ENCODE data around the gene MIPOL1.

- TF ChIP-seq CTCF (IDR thresholded peaks at IDR 0.05; ENCODE audit: low read depth, low read length) (no peak), POLR2A (IDR thresholded peaks at IDR 0.05; ENCODE audit: extremely low read depth, insufficient read length) (no peak), MAX (IDR thresholded peaks at IDR 0.05; ENCODE audit: low read depth, low read length) (no peak), MYC (IDR thresholded peaks at IDR 0.05; ENCODE audit: low read depth, low read length) (no peak)
Measured at GRCh38 chr14:37185670-37186069, 12.1 kb upstream of the MIPOL1 start.
